CD4-positive, CD25-positive, alpha-beta regulatory T cell (primary cell): Measurements from ENCODE around the gene SMARCC1. TPM values are rescaled to one million over a fixed set of nuclear protein-coding genes. Genes with fewer than 3 reads are reported as not detected.
A peak's percentile ranks its signal among the peaks of the same experiment; 100 is the strongest.

Experiments used
- ATAC-seq, 2 donors: fragments of 150-1000 bp; cut with Tn5 transposase; one replicate each; pipeline ENCODE4 v1.10.0; 2021; ENCODE audit warnings: low read depth in 2 of 2, moderate number of reproducible peaks in 2 of 2, moderate library complexity in 1 of 2
- DNase-seq, 3 donors: peaks; one replicate each; pipeline versions ENCODE4 v3.0.0 to v3.0.0-alpha.2; 2012 to 2022; ENCODE audit warnings: mixed read lengths in 1 of 3
- H3K27ac ChIP-seq: one replicate; pipeline ENCODE4 v1.7.0; 2013; ENCODE audit warnings: mild to moderate bottlenecking, low read length; ENCODE audit not compliant: insufficient read depth, poor library complexity, severe bottlenecking
- H3K27me3 ChIP-seq: one replicate; pipeline ENCODE4 v1.7.0; 2013; ENCODE audit warnings: low read length; ENCODE audit not compliant: control insufficient read depth, insufficient read depth
- H3K36me3 ChIP-seq: one replicate; pipeline ENCODE4 v1.7.0; 2013; ENCODE audit warnings: mild to moderate bottlenecking, low read length, moderate library complexity; ENCODE audit not compliant: control insufficient read depth, insufficient read depth
- H3K4me1 ChIP-seq: 2 replicates; pipeline ENCODE4 v1.7.0; 2013; ENCODE audit warnings: mild to moderate bottlenecking, low read length; ENCODE audit not compliant: insufficient read depth, control insufficient read depth, poor library complexity, severe bottlenecking
- H3K4me3 ChIP-seq: one replicate; pipeline ENCODE4 v1.7.0; 2013; ENCODE audit warnings: low read depth, mild to moderate bottlenecking, low read length, moderate library complexity
- H3K9me3 ChIP-seq, 2 experiments: 1 replicate in 1 of 2; 2 replicates in 1 of 2; pipeline ENCODE4 v1.7.0; 2013; ENCODE audit warnings: low read length in 2 of 2, mild to moderate bottlenecking in 1 of 2, moderate library complexity in 1 of 2; ENCODE audit not compliant: control insufficient read depth in 2 of 2
- H3K27ac Mint-ChIP-seq, 3 donors: one replicate each; pipeline ENCODE4 v1.8.0; 2020 to 2022; ENCODE audit warnings: mild to moderate bottlenecking in 3 of 3, mixed read lengths in 3 of 3, moderate library complexity in 2 of 3
- H3K27me3 Mint-ChIP-seq: one replicate; pipeline ENCODE4 v1.8.0; 2022; ENCODE audit warnings: mild to moderate bottlenecking, mixed read lengths
- H3K36me3 Mint-ChIP-seq: one replicate; pipeline ENCODE4 v1.8.0; 2020; ENCODE audit warnings: mixed read lengths
- H3K4me1 Mint-ChIP-seq, 4 donors: one replicate each; pipeline ENCODE4 v1.8.0; 2020 to 2022; ENCODE audit warnings: mixed read lengths in 4 of 4, mild to moderate bottlenecking in 1 of 4
- H3K4me3 Mint-ChIP-seq, 4 donors: one replicate each; pipeline ENCODE4 v1.8.0; 2020 to 2022; ENCODE audit warnings: mild to moderate bottlenecking in 4 of 4, mixed read lengths in 4 of 4, moderate library complexity in 3 of 4
- H3K9me3 Mint-ChIP-seq, 7 donors: one replicate each; pipeline ENCODE4 v1.8.0; 2020 to 2022; ENCODE audit warnings: mixed read lengths in 7 of 7, mild to moderate bottlenecking in 3 of 7, moderate library complexity in 2 of 7
- polyA plus RNA-seq, 4 donors: library from polyadenylated mRNA; unstranded; fragments of 300-500 nt; fragmentation: Illumina TruSeq; gene quantifications; one replicate each; pipeline ENCODE4 v1.2.3, GENCODE V29; 2021
- total RNA-seq: library from RNA; stranded (reverse); gene quantifications from one replicate; pipeline ENCODE4 v1.2.3, GENCODE V29; 2022

The SMARCC1 gene
- total and polyA plus RNA-seq, 5 donors from 2014 or later, result 53.2 to 132 (median 56.7) TPM

DNA sequence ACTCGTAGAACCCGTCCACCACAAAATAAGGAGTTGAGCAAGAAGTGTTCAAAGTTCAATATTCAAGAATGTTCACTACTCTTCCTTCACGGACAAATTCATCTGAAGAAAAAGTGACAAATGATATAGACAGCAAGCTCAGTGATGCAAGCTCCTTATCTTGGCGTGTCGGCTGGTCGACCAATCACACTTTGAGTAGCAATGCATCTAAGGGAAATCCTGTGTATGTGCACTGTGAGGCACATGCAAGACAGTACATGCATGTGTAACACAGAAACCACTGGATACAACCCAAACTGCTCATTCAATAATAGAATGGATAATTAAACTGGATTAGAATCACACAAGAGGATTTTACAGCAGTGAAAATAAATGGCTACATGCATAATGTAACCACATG, 138.6 kb downstream of the SMARCC1 start:
- Histone ChIP-seq H3K27ac (no peak overlapping the region), H3K9me3 (no peaks in the 10 kb centered on the region), H3K4me3 (no peak overlapping the region), H3K36me3 (peaks cover 59% of the 10 kb centered on the region), H3K4me1 (no peaks in the 10 kb centered on the region), H3K27me3 (no peaks in the 10 kb centered on the region)
- ATAC-seq (no peak), DNase-seq (no peak)
- Mint-ChIP-seq H3K36me3 (peaks cover 28% of the 10 kb centered on the region), H3K27me3 (no peaks in the 10 kb centered on the region), H3K27ac (peak overlapping the region in 1 of 3 donors; percentile 32), H3K4me3 (no peak overlapping the region), H3K4me1 (peaks cover 0 to 16% (median 6%) of the 10 kb centered on the region in 4 donors), H3K9me3 (no peaks in the 10 kb centered on the region)

DNA sequence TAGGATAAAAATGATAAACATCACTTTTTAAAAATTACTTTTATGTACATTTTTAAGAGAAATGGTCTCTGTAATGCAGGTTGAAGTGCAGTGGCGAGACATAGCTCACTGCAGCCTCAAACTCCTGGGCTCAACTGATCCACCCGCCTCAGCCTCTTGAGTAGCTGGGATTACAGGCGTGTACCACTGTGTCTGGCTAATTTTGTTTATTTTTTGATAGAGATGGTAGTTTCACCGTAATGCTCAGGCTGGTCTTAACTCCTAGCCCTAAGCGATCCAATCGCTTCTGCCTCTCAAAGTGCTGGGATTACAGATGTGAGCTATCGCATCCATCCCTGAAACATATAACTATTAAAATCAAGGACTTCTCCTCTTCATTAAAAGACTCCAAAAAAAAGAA, 140.0 kb downstream of the SMARCC1 start:
- Mint-ChIP-seq H3K4me3 (no peak overlapping the region), H3K27ac (no peak overlapping the region), H3K27me3 (no peaks in the 10 kb centered on the region), H3K4me1 (peaks cover 0 to 16% (median 5%) of the 10 kb centered on the region in 4 donors), H3K9me3 (no peaks in the 10 kb centered on the region), H3K36me3 (peaks cover 30% of the 10 kb centered on the region)
- H3K4me1 ChIP-seq, result no peaks in the 10 kb centered on the region
- no peak for DNase-seq
- H3K27me3 ChIP-seq, result no peaks in the 10 kb centered on the region
- no peak overlapping the region for H3K27ac ChIP-seq
- ATAC-seq, result no peak
- H3K9me3 ChIP-seq, result no peaks in the 10 kb centered on the region
- peaks cover 62% of the 10 kb centered on the region for H3K36me3 ChIP-seq
- no peak overlapping the region for H3K4me3 ChIP-seq

DNA sequence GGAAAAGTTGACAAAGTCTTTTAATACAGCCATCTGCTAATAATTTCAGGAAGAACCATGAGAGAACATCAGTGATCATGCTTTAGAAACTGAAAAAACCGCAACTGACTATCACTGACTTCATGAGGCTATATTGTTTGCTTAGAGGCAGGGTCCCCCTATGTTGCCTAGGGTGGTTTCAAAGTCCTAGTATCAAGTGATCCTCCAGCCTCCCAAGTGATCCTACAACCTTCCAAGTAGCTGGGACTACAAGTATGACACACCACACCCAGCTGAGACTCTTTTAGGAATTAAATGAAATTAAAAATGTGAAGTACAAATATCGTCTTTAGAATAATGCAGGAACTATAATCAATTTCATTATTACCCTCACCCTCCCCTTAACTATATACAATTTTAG, 144.8 kb downstream of the SMARCC1 start:
- Mint-ChIP-seq H3K36me3 (peaks cover 38% of the 10 kb centered on the region), H3K27ac (no peak overlapping the region), H3K4me3 (no peak overlapping the region), H3K9me3 (no peaks in the 10 kb centered on the region), H3K4me1 (peaks cover 0 to 23% (median 2%) of the 10 kb centered on the region in 4 donors), H3K27me3 (no peaks in the 10 kb centered on the region)
- DNase-seq (no peak), ATAC-seq (no peak)
- H3K36me3 ChIP-seq, result peaks cover 72% of the 10 kb centered on the region
- no peaks in the 10 kb centered on the region for H3K9me3 ChIP-seq
- no peaks in the 10 kb centered on the region for H3K4me1 ChIP-seq
- H3K27ac ChIP-seq, result no peak overlapping the region
- no peaks in the 10 kb centered on the region for H3K27me3 ChIP-seq
- H3K4me3 ChIP-seq, result no peak overlapping the region

DNA sequence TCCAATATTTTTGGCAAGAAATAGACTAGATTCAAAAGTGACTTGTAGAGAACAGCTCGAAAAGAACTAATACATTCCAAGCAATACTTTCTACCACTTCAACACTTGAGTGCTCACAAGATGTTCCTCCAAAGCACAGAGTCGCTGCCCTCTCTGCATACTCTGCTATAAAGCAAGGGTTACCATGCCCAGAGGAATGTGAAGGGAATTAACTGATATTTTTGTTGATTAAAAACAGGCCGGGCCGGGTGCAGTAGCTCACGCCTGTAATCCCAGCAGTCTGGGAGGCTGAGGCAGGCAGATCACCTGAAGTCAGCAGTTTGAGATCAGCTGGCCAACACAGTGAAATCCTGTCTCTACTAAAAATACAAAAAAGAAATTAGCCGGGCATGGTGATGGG, 145.5 kb downstream of the SMARCC1 start:
- no peak overlapping the region for H3K4me3 ChIP-seq
- peak overlapping the region; percentile 3 for H3K27ac ChIP-seq
- no peaks in the 10 kb centered on the region for H3K4me1 ChIP-seq
- Mint-ChIP-seq H3K27me3 (no peaks in the 10 kb centered on the region), H3K9me3 (no peaks in the 10 kb centered on the region), H3K4me1 (peaks cover 0 to 21% (median 1%) of the 10 kb centered on the region in 4 donors), H3K36me3 (peaks cover 42% of the 10 kb centered on the region), H3K27ac (no peak overlapping the region), H3K4me3 (no peak overlapping the region)
- H3K27me3 ChIP-seq, result no peaks in the 10 kb centered on the region
- peaks cover 72% of the 10 kb centered on the region for H3K36me3 ChIP-seq
- ATAC-seq (no peak), DNase-seq (no peak)
- no peaks in the 10 kb centered on the region for H3K9me3 ChIP-seq

DNA sequence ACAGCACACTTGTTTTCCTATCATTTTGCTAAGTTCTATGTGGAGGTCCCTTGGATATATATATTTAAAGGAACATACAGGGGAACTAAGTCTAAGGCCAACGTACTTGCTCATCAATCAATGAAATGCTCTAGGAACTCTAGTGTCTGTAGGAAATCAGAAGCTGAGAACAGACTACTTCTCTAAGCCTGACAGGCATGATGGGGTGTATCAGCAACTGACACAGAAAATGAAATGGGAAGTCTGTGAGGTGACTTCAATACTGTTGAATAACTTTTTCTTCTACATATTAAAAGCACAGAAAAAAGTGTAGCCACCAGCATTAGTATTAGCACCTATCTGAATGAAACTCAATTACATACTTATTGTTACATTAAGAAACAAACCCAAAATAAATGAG, 146.2 kb downstream of the SMARCC1 start:
- Mint-ChIP-seq H3K36me3 (peaks cover 47% of the 10 kb centered on the region), H3K4me3 (no peak overlapping the region), H3K9me3 (no peaks in the 10 kb centered on the region), H3K4me1 (peaks cover 0 to 16% (median 1%) of the 10 kb centered on the region in 4 donors), H3K27me3 (no peaks in the 10 kb centered on the region), H3K27ac (no peak overlapping the region)
- DNase-seq (no peak), ATAC-seq (no peak)
- Histone ChIP-seq H3K27me3 (no peaks in the 10 kb centered on the region), H3K27ac (no peak overlapping the region), H3K4me1 (no peaks in the 10 kb centered on the region), H3K36me3 (peaks cover 77% of the 10 kb centered on the region), H3K4me3 (no peak overlapping the region), H3K9me3 (no peaks in the 10 kb centered on the region)

DNA sequence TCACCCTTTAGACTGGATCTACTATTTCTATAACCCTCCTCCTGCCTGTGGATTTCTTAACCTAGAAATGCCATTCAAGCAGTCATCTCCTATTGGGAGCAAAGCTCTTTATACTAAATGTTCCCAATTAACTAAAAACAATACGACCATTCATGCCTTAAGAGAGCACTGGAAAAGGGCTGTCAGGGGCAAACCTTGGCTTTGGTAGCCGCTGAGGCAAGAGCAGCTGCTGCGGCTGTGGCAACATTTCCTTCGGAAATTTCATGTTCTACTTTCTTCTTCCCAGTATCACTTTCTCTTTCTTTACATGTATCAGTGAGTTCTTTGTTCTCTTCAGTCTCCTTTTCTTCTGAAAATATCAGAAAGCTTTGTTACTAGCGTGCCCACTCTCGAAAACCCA, 146.7 kb downstream of the SMARCC1 start:
- DNase-seq (no peak), ATAC-seq (no peak)
- Mint-ChIP-seq H3K9me3 (no peaks in the 10 kb centered on the region), H3K27ac (no peak overlapping the region), H3K27me3 (no peaks in the 10 kb centered on the region), H3K4me1 (peaks cover 0 to 11% (median 2%) of the 10 kb centered on the region in 4 donors), H3K36me3 (peaks cover 47% of the 10 kb centered on the region), H3K4me3 (no peak overlapping the region)
- Histone ChIP-seq H3K36me3 (peaks cover 82% of the 10 kb centered on the region), H3K4me1 (no peaks in the 10 kb centered on the region), H3K27me3 (no peaks in the 10 kb centered on the region), H3K4me3 (no peak overlapping the region), H3K9me3 (no peaks in the 10 kb centered on the region), H3K27ac (no peak overlapping the region)

DNA sequence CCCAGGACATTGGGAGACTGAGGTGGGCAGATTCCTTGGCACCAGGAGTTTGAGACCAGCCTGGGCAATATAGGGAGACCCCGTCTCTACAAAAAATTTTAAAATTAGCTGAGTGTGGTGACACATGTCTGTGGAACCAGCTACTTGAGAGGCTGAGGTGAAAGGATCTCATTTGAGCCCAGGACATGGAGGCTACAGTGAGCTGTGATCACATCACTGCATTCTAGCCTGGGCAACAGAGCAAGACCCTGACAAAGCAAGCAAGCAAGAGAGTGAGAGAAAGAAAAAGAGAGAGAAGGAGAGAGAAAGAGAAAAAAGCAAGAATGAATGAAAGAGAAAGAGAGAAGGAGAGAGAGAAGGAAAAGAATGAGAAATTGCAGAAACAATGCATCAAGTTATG, 150.9 kb downstream of the SMARCC1 start:
- Mint-ChIP-seq H3K4me1 (peaks cover 0 to 20% (median 4%) of the 10 kb centered on the region in 4 donors), H3K9me3 (no peaks in the 10 kb centered on the region), H3K36me3 (peaks cover 61% of the 10 kb centered on the region), H3K27me3 (no peaks in the 10 kb centered on the region), H3K4me3 (no peak overlapping the region), H3K27ac (peak overlapping the region in 2 of 3 donors; percentile 7 to 87)
- Histone ChIP-seq H3K27ac (no peak overlapping the region), H3K36me3 (peaks cover 82% of the 10 kb centered on the region), H3K9me3 (no peaks in the 10 kb centered on the region), H3K27me3 (no peaks in the 10 kb centered on the region), H3K4me1 (no peaks in the 10 kb centered on the region), H3K4me3 (no peak overlapping the region)
- no peak for DNase-seq
- no peak for ATAC-seq

DNA sequence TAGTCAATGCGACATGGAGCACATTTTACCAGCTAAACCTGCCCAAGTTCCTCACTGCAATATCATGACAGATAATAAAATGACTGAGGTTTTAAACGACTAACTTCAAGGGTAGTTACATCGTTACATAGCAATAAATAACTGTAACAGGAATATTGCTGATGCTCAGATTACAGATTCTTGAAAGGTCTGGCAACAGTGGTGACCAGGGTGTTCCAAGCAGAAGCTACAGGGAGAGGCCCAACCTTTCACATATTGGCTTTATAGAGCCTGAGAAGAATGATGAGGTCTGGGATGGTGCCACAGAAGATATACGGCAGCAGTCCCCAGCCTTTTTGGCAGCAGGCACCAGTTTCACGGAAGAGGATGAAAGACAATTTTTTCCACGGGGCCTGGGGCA, 151.9 kb downstream of the SMARCC1 start:
- Histone ChIP-seq H3K36me3 (peaks cover 76% of the 10 kb centered on the region), H3K4me1 (no peaks in the 10 kb centered on the region), H3K27ac (no peak overlapping the region), H3K4me3 (no peak overlapping the region), H3K9me3 (no peaks in the 10 kb centered on the region), H3K27me3 (no peaks in the 10 kb centered on the region)
- peaks cover 54% of the 10 kb centered on the region for H3K36me3 Mint-ChIP-seq
- peaks cover 0 to 20% (median 3%) of the 10 kb centered on the region in 4 donors for H3K4me1 Mint-ChIP-seq
- no peaks in the 10 kb centered on the region for H3K27me3 Mint-ChIP-seq
- no peaks in the 10 kb centered on the region for H3K9me3 Mint-ChIP-seq
- ATAC-seq (no peak), DNase-seq (no peak)
- no peak overlapping the region for H3K4me3 Mint-ChIP-seq
- H3K27ac Mint-ChIP-seq, result peak overlapping the region in 1 of 3 donors; percentile 62
